Prostate gland (tissue), 2 donors: ENCODE measurements around the gene KCNH2.

Source experiments
- POLR2A ChIP-seq: fragments of 450-650 bp; IDR thresholded peaks from one replicate; pipeline ENCODE4 v1.6.1; 2016; ENCODE audit warnings: antibody characterized with exemption, mild to moderate bottlenecking
- POLR2AphosphoS5 ChIP-seq: sonication (generic); formaldehyde crosslinking; IDR thresholded peaks from one replicate; pipeline ENCODE4 v1.6.1; 2017; ENCODE audit warnings: antibody characterized with exemption
- TF ChIP-seq, protein P1 (sequence below), 4 experiments: fragments of 200-600 bp in 2 of 4; fragments of 450-650 bp in 2 of 4; sonication (generic) in 2 of 4; IDR thresholded peaks; 1 replicate in 3 of 4; 2 replicates in 1 of 4; pipeline ENCODE4 v1.5.1; 2016 to 2019; ENCODE audit warnings: antibody characterized with exemption in 4 of 4, mild to moderate bottlenecking in 2 of 4, moderate library complexity in 2 of 4

DNA sequence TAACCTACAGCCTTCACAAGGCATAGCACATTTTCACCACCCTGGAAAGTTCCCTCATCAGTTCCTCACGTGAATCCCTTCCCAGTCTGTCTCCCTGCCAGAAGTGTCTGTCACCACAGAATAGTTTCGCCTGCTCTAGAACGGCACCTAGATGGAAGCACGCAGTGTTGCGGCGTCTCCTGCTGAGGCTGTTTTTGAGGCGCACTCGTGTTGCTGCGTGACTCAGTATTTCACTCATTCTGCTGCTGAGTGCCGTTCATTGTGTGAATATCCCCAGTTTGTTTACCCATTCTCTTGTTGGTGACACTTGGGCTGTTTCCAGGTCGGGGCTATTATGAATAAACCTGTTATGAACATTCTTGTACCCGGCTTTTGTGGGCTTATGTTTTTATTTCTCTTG lies 25.5 kb upstream of the KCNH2 start:
- TF ChIP-seq, protein P1, sequence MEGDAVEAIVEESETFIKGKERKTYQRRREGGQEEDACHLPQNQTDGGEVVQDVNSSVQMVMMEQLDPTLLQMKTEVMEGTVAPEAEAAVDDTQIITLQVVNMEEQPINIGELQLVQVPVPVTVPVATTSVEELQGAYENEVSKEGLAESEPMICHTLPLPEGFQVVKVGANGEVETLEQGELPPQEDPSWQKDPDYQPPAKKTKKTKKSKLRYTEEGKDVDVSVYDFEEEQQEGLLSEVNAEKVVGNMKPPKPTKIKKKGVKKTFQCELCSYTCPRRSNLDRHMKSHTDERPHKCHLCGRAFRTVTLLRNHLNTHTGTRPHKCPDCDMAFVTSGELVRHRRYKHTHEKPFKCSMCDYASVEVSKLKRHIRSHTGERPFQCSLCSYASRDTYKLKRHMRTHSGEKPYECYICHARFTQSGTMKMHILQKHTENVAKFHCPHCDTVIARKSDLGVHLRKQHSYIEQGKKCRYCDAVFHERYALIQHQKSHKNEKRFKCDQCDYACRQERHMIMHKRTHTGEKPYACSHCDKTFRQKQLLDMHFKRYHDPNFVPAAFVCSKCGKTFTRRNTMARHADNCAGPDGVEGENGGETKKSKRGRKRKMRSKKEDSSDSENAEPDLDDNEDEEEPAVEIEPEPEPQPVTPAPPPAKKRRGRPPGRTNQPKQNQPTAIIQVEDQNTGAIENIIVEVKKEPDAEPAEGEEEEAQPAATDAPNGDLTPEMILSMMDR (IDR thresholded peaks at IDR 0.05) = no peak
- no peak for TF ChIP-seq POLR2A
- TF ChIP-seq POLR2AphosphoS5 = no peak
